Naive thymus-derived CD8-positive, alpha-beta T cell (primary cell): ENCODE measurements around the gene PRKD1. TPM values are rescaled to one million over a fixed set of nuclear protein-coding genes. Genes with fewer than 3 reads are reported as not detected.

Experiments
- ATAC-seq, 2 donors: fragments of 150-1000 bp; cut with Tn5 transposase in 1 of 2; sonication (Bioruptor Pico), chemical (Tn5 transposase) in 1 of 2; 1 replicate in 1 of 2; 2 replicates in 1 of 2; pipeline ENCODE4 v1.10.0; 2021; ENCODE audit warnings: mild to moderate bottlenecking in 2 of 2, moderate library complexity in 2 of 2
- POLR2A ChIA-PET: fragments of 350-600 bp; sonication (Branson Sonifier 250); formaldehyde crosslinking; loops from one replicate; lab custom pipeline; 2021; ENCODE audit warnings: antibody characterized with exemption; lab: Charles Lee
- DNase-seq, 10 donors: peaks; one replicate each; pipeline versions ENCODE4 v3.0.0 to v3.0.0-alpha.2; 2020 to 2022
- H3K27ac Mint-ChIP-seq, 10 donors: one replicate each; pipeline ENCODE4 v1.8.0; 2020 to 2022; ENCODE audit warnings: mild to moderate bottlenecking in 10 of 10, mixed read lengths in 10 of 10, moderate library complexity in 4 of 10, inconsistent platforms in 1 of 10
- H3K27me3 Mint-ChIP-seq, 5 donors: one replicate each; pipeline ENCODE4 v1.8.0; 2021 to 2022; ENCODE audit warnings: mixed read lengths in 5 of 5
- H3K36me3 Mint-ChIP-seq, 3 donors: one replicate each; pipeline ENCODE4 v1.8.0; 2020 to 2022; ENCODE audit warnings: mixed read lengths in 3 of 3, mild to moderate bottlenecking in 2 of 3, inconsistent platforms in 1 of 3
- H3K4me1 Mint-ChIP-seq, 4 donors: one replicate each; pipeline ENCODE4 v1.8.0; 2021 to 2022; ENCODE audit warnings: mixed read lengths in 4 of 4
- H3K4me3 Mint-ChIP-seq, 10 donors: one replicate each; pipeline ENCODE4 v1.8.0; 2020 to 2022; ENCODE audit warnings: mild to moderate bottlenecking in 10 of 10, mixed read lengths in 10 of 10, moderate library complexity in 6 of 10, inconsistent platforms in 1 of 10
- H3K9me3 Mint-ChIP-seq, 9 donors: one replicate each; pipeline ENCODE4 v1.8.0; 2020 to 2022; ENCODE audit warnings: mixed read lengths in 9 of 9, mild to moderate bottlenecking in 3 of 9, inconsistent platforms in 1 of 9, moderate library complexity in 1 of 9
- polyA plus RNA-seq, 3 donors: library from polyadenylated mRNA; unstranded; fragments of 300-500 nt; fragmentation: Illumina TruSeq; gene quantifications; one replicate each; pipeline ENCODE4 v1.2.3, GENCODE V29; 2021
- total RNA-seq, 8 experiments: library from RNA in 2 of 8; stranded (reverse) in 2 of 8; gene quantifications; one replicate each; pipeline ENCODE4 v1.2.3 and lab custom pipeline; 2021 to 2026

The PRKD1 gene
- total RNA-seq (not detected), polyA plus RNA-seq (not detected), total RNA-seq (lab: John Stamatoyannopoulos, UW) (0 to 0.17 (median 0) reads per million in 6 experiments)

DNA sequence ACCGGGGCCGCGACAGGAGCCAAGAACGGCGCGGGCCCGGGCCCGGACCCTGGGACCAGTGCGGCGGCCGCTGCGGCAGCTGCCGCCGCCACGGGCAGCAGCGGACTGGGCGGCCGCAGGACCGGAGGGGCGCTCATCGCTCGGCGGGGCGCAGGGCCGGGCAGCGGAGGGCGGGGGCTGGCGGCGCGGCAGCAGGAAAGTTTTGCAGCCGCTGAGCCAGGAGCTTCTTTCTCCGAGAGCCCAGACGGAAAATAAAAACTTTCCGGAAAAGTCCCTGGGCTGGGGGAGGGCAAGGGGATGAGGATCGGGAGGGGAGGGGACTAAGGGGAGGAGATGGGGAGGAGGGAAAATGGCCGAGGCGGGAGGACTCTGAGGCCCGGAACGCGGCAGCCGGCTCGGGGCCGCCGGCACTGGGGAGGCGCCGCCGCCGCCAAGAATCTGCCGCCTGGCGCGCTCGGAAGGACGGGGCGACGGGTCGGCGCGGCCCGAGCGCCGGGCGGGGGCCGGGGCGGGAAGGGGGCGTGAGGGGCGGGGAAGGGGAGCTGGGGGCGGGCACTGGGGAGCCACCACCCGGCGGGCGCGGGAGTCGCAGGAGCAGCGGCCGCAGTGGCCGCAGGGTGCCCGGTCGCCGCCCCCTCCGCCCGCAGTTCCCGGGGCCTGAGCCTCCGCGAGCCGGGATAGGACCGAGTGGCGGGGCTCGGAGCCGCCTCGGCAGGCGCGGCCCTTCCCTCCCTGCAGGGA lies at the start of gene PRKD1:
Gene PRKD1, minus strand, starts transcription at position 472 of the 741 bp plus-strand sequence.
- peaks cover 33 to 64% (median 46%) of the 10 kb centered on the region in 5 donors for H3K27me3 Mint-ChIP-seq
- ATAC-seq: no peak
- peak within 1 kb of the TSS; percentile 58 to 89 (median 67) for H3K4me3 Mint-ChIP-seq
- H3K36me3 Mint-ChIP-seq: peaks cover 2 to 5% (median 3%) of the 10 kb centered on the region in 3 donors
- H3K27ac Mint-ChIP-seq: no peak within 1 kb of the TSS
- POLR2A ChIA-PET: no interaction called here
- peaks cover 5 to 10% (median 9%) of the 10 kb centered on the region in 4 donors for H3K4me1 Mint-ChIP-seq
- peaks cover 0 to 15% (median 4%) of the 10 kb centered on the region in 9 donors for H3K9me3 Mint-ChIP-seq
- DNase-seq: no peak

DNA sequence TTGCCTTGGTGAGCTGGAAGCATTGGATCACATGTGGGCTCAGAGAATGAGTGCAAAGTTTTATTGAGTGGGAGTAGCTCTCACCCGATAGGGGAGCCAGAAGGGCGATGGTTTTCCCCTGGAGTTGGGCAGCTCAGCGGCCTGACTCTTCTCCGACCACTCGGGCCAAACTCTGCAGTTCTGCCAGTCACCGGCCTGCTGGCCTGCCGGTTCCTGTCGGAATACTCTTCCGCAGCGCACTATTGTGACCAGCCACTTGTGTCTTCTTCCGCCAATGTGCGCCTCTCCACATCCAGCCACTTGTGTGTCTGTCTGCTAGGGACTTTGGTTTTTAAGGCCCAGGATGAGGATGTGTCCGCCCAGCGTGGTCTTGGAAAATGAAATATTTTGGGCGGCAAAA lies 43.5 kb upstream of the PRKD1 start:
- no peak overlapping the region for H3K27ac Mint-ChIP-seq
- peaks cover 3 to 21% (median 10%) of the 10 kb centered on the region in 9 donors for H3K9me3 Mint-ChIP-seq
- H3K4me1 Mint-ChIP-seq: no peaks in the 10 kb centered on the region
- H3K4me3 Mint-ChIP-seq: no peak overlapping the region
- no peaks in the 10 kb centered on the region for H3K36me3 Mint-ChIP-seq
- ATAC-seq (no peak), DNase-seq (no peak)
- POLR2A ChIA-PET: no interaction called here
- H3K27me3 Mint-ChIP-seq: peaks cover 0 to 4% (median 0%) of the 10 kb centered on the region in 5 donors

DNA sequence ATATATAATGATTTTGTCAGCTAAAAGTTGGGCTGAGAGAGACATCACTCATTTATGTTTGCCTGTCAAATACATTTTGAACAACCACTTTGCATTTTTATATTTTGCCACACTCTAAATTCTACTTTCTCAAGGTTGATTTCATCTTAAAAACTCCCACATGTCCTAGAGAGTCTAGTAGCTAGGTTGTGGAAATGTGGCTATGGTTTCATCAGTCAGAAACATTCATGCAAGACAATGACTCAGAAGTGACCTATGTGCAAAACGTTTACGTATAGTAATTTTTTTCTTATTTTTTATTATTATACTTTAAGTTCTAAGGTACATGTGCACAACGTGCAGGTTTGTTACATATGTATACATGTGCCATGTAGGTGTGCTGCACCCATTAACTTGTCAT lies 27.4 kb upstream of the PRKD1 start:
- DNase-seq: no peak
- H3K4me1 Mint-ChIP-seq: no peaks in the 10 kb centered on the region

DNA sequence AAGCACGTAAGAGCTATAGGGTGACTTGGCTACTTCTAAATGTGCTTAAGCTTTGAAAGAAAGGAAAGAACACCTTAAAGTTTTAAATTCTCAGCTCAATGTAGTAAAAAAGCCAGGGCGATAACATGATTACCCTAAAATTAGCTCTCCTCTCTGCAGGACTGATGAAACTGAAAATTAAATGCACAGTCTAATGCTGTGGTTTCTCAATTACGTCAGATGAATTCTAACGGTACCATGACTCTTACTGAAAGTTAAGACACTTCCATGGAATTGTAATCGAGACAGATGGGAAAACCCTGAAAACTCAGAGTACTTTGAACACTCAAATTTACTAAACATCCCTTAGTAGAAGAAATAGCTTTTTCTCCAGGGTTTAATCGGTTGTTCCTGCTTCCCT lies 25.9 kb upstream of the PRKD1 start:
- Mint-ChIP-seq H3K27ac (no peak overlapping the region), H3K36me3 (no peaks in the 10 kb centered on the region), H3K9me3 (peaks cover 3 to 25% (median 14%) of the 10 kb centered on the region in 9 donors), H3K4me3 (no peak overlapping the region), H3K4me1 (no peaks in the 10 kb centered on the region), H3K27me3 (no peaks in the 10 kb centered on the region)
- ATAC-seq (no peak), DNase-seq (no peak)
- POLR2A ChIA-PET: no interaction called here

More for the DNA sequence above, 27.4 kb upstream of the PRKD1 start:
- H3K36me3 Mint-ChIP-seq: no peaks in the 10 kb centered on the region
- no peak overlapping the region for H3K4me3 Mint-ChIP-seq
- H3K27ac Mint-ChIP-seq: no peak overlapping the region
- POLR2A ChIA-PET: no interaction called here
- H3K9me3 Mint-ChIP-seq: peaks cover 1 to 23% (median 10%) of the 10 kb centered on the region in 9 donors
- ATAC-seq: no peak
- H3K27me3 Mint-ChIP-seq: no peaks in the 10 kb centered on the region

DNA sequence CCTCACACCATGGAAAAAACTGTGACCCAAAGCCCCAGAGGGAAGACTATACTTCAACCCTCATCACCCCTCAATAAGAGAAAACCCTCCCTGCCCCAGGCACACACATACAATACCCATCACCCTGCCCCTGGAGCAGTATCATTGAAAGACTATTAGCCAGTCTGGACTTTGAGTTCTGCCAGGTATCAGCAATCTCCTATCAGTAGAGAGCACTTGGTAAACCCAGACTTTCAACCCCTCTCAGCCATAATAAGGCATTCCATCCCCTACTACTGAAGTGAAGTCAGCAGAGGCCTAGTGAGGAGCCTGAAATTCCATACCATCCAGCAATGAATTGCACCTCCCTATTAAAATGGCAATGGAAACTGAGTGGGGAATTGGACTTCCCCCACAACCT lies 16.4 kb upstream of the PRKD1 start:
- POLR2A ChIA-PET: no interaction called here
- H3K9me3 Mint-ChIP-seq: peaks cover 11 to 51% (median 26%) of the 10 kb centered on the region in 9 donors
- H3K27me3 Mint-ChIP-seq: no peaks in the 10 kb centered on the region
- H3K36me3 Mint-ChIP-seq: peaks cover 0 to 17% (median 0%) of the 10 kb centered on the region in 3 donors
- ATAC-seq (no peak), DNase-seq (no peak)
- H3K27ac Mint-ChIP-seq: no peak overlapping the region
- no peak overlapping the region for H3K4me3 Mint-ChIP-seq
- H3K4me1 Mint-ChIP-seq: no peaks in the 10 kb centered on the region

DNA sequence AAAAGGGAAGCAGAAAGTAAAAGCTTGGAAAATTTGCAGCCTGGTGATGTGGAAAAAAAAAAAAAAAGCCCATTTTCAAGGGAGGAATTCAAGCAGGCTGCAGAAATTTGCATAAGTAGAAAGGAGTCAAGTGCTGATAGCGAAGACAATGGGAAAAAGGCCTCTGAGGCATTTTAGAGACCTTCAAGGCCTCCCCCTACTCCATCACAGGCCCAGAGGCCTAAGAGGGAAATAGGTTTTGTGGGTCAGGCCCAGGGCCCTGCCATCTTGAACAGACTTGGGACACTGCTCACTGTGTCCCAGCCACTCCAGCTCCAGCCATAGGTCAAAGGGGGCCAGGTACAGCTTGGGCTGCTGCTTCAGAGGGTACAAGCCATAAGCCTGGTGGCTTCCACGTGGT lies 13.8 kb upstream of the PRKD1 start:
- POLR2A ChIA-PET: no interaction called here

DNA sequence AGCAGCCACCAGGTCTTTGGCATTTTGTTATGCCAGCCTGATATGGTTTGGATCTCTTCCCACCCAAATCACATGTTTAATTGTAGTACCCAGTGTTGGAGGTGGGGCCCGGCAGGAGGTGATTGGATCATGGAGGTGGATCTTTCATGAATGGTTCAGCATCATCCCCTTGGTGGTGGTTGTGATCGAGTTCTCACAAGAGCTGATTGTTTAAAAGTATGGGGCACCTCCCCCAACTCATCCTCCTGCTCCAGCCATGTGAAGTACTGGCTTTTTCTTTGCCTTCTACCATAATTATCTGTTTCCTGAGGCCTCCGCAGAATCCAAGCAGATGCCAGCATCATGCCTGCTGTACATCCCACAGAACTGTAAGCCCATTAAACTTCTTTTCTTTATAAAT lies 12.8 kb upstream of the PRKD1 start:
- Mint-ChIP-seq H3K9me3 (peaks cover 4 to 38% (median 18%) of the 10 kb centered on the region in 9 donors), H3K4me3 (no peak overlapping the region), H3K36me3 (peaks cover 0 to 17% (median 0%) of the 10 kb centered on the region in 3 donors), H3K27ac (no peak overlapping the region), H3K4me1 (no peaks in the 10 kb centered on the region), H3K27me3 (no peaks in the 10 kb centered on the region)
- no peak for DNase-seq
- ATAC-seq: no peak
- POLR2A ChIA-PET: no interaction called here

More for the DNA sequence above, 13.8 kb upstream of the PRKD1 start:
- Mint-ChIP-seq H3K36me3 (peaks cover 0 to 17% (median 0%) of the 10 kb centered on the region in 3 donors), H3K27ac (no peak overlapping the region), H3K27me3 (no peaks in the 10 kb centered on the region), H3K4me1 (no peaks in the 10 kb centered on the region), H3K4me3 (no peak overlapping the region), H3K9me3 (peaks cover 5 to 45% (median 21%) of the 10 kb centered on the region in 9 donors)
- DNase-seq: no peak
- ATAC-seq: no peak

DNA sequence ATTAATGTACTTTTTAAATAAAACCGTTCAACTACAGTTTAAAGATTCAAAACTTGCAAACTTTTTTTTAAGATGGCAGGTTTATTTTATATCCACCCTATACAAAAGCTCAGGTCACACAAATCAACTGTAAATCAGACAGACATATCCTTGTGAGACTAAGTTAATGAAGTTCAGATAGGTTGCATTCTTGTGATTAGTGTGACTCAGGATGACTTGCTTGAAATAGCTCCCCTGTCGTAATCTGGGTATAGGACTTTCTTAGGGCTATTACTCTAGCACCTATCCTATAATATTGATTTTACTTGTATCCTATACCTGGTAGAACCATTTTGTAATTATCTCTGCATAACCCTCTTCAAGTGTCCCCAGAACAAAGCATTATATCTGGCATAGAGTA lies 9.5 kb upstream of the PRKD1 start:
- ATAC-seq (no peak), DNase-seq (no peak)
- Mint-ChIP-seq H3K9me3 (peaks cover 0 to 15% (median 6%) of the 10 kb centered on the region in 9 donors), H3K27ac (no peak overlapping the region), H3K36me3 (peaks cover 0 to 10% (median 0%) of the 10 kb centered on the region in 3 donors), H3K4me3 (no peak overlapping the region), H3K27me3 (no peaks in the 10 kb centered on the region), H3K4me1 (no peaks in the 10 kb centered on the region)
- POLR2A ChIA-PET: no interaction called here

DNA sequence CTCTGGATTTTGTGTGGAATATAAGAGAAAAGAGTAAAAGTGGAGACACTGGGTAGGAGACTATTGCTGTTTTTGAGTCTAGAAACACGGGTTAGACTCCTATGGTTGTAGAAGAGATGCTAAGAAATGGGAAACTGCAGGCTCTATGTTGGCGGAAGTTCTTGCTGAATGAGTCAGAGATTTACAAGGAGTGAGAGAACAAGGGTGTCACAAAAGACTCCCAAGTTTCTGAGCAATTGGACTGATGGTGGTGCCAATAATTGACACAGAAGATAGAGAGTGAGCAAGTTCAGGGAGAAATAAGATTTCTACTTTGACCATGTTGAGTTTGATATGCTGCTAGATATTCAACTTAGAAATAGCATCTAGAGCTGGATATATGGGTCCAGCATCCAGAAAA lies 2.6 kb upstream of the PRKD1 start:
- POLR2A ChIA-PET: no interaction called here
- Mint-ChIP-seq H3K27ac (no peak overlapping the region), H3K36me3 (peaks cover 2 to 5% (median 3%) of the 10 kb centered on the region in 3 donors), H3K4me1 (peaks cover 5 to 10% (median 9%) of the 10 kb centered on the region in 4 donors), H3K27me3 (peaks cover 30 to 48% (median 34%) of the 10 kb centered on the region in 5 donors), H3K4me3 (no peak overlapping the region), H3K9me3 (peaks cover 0 to 14% (median 6%) of the 10 kb centered on the region in 9 donors)
- ATAC-seq: no peak
- DNase-seq: no peak

DNA sequence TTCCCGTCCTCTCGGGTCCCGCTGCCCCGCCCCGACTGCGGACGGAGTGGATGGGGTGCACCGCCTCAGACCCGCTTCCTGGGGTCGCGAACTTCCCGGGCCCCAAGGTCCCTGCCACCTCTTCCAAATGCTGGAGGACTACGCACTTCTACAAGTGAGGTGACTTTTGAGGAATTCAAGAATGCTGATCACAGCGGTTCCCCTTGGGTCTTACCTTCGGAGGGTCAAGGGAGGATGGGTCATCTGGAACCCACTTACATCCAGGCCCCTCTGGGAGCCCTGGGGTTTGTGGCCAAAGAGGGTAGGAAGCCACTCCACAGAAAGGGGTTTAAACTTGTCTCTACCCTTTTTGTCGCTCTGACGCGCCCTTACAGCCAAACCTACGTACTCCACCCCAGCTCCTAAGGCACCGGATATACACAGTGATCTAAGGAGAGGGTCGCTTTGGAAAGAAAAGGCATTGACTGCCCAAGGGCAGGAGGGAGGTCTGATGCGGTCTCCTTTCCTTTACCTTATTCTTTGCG lies 532 bp upstream of the PRKD1 start:
- Mint-ChIP-seq H3K9me3 (peaks cover 0 to 15% (median 4%) of the 10 kb centered on the region in 9 donors), H3K4me1 (peaks cover 5 to 10% (median 9%) of the 10 kb centered on the region in 4 donors), H3K27me3 (peaks cover 33 to 64% (median 46%) of the 10 kb centered on the region in 5 donors), H3K27ac (no peak overlapping the region), H3K4me3 (peak overlapping the region in 8 of 10 donors; percentile 1 to 57 (median 34)), H3K36me3 (peaks cover 2 to 5% (median 3%) of the 10 kb centered on the region in 3 donors)
- ATAC-seq: no peak
- no peak for DNase-seq
- POLR2A ChIA-PET: no interaction called here

DNA sequence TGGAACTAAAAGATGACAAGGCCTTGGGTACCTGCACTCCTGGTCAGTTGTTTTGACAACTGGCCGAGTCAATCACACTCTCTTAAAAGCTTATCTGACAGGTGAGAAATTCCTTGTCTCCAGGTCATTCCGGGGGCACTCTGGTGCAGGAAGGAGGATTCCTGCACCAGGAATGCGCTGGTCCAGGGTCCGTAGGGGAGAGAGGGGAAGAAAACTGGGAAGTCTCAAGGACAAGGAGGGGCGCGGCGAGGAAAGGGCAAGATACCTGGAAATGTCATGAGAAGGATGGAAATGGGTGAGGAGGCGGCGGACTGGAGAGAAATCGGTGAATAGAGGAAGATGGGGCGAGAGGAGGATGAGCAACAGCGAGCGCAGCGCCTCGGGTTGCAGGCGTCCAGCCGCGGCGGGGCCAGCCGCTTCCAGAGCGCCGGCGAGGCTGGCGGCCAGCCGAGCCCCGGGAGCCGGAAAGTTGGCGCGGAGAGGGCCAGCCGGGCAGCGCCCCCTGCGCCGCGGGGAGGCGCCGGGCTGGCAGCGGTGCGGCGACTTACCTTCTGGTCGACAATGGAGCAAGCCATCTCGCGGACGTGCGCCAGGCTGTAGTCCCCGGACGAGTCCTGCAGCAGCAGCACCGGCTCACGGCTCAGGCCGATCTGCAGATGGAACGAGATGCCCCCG lies 809 bp downstream of the PRKD1 start:
- Mint-ChIP-seq H3K9me3 (peaks cover 0 to 15% (median 4%) of the 10 kb centered on the region in 9 donors), H3K36me3 (peaks cover 2 to 5% (median 3%) of the 10 kb centered on the region in 3 donors), H3K27me3 (peaks cover 33 to 64% (median 46%) of the 10 kb centered on the region in 5 donors), H3K27ac (no peak overlapping the region), H3K4me3 (peak overlapping the region; percentile 58 to 89 (median 67)), H3K4me1 (peaks cover 5 to 10% (median 9%) of the 10 kb centered on the region in 4 donors)
- no peak for ATAC-seq
- no peak for DNase-seq
- POLR2A ChIA-PET: no interaction called here

DNA sequence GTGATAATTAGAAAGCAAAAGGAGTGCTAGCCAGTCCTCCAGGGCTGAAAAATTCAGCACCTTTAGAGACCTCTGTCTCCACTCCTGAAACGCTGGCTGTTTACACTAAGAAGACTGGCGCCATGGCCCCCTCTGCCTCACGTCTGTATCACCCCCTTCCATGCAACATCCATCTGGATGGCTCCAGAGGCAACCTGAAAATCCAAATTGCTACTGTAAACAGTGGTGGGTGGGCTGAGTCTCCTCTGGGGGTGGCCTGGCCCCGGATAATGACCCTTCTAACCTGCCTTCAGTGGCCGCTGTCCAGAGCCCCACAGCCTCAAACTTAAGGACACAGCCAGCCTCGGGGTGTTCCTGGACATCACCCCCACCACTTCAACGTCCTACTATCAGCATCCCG lies 1.4 kb downstream of the PRKD1 start:
- POLR2A ChIA-PET: no interaction called here
- Mint-ChIP-seq H3K27me3 (peaks cover 33 to 64% (median 46%) of the 10 kb centered on the region in 5 donors), H3K36me3 (peaks cover 2 to 5% (median 3%) of the 10 kb centered on the region in 3 donors), H3K9me3 (peaks cover 0 to 15% (median 4%) of the 10 kb centered on the region in 9 donors), H3K4me3 (peak overlapping the region in 8 of 10 donors; percentile 59 to 89 (median 67)), H3K4me1 (peaks cover 5 to 10% (median 9%) of the 10 kb centered on the region in 4 donors), H3K27ac (no peak overlapping the region)
- DNase-seq (no peak), ATAC-seq (no peak)
